CD4-positive, alpha-beta T cell treated with Interleukin-6 at 100 ng/mL for 8 hours (primary cell): Measurements from ENCODE around the gene MACROD2.

ENCODE experiments used
- DNase-seq: peaks from one replicate; pipeline ENCODE4 v3.0.0-alpha.2; 2020; ENCODE audit warnings: mixed read lengths, low spot score

MACROD2 gene

DNA sequence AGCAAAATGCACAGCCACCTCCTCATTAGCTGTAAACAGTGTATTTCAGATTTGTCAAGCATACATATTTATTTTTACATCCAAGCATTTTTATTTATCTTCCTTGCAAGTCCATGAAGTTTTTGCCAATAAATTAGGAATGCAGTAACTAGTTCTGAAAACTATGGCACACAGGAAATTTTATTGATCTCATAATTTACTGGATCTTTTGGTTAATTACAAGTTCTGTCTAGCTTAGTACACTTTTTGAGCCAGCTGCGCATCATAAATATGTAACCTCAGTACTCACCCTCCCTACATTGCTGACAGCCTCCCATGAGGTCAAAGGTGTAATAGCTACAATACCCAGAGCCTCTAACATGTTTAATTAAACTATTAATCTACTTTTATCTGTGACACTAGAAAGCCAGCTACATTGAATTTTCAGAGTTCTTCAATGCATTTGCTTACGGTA, 1679.8 kb downstream of the MACROD2 start:
- no peak for DNase-seq

DNA sequence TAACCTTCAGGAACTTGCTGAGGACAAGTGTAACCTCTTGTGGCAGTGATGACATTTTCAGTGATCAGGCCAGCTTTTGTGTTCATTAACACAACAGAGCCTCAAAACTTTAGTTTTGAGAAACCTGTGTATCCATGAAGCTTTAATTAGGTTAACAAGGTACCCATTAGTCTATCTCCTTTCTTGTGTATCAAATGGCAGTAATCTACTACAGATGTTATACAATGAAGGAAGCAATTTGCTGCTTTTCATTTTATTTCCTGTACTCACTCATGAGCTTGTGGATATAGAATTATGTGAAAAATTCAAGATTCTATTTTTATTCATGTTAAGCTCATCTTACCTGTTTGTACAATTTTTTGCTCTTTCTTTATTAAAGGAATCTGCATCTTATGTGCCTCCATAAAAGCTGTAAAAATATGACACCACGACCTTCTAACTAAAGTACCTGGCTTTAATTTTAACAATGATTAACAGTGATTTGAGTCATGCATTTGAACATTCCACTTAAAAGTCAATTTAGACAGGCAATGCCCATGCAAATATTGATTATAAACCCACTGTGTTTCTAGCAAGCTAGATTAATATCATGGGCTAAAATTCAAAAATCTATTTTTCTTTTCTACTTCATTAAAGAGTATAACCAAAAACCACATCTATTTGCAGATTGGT, 1680.6 kb downstream of the MACROD2 start:
- no peak for DNase-seq

DNA sequence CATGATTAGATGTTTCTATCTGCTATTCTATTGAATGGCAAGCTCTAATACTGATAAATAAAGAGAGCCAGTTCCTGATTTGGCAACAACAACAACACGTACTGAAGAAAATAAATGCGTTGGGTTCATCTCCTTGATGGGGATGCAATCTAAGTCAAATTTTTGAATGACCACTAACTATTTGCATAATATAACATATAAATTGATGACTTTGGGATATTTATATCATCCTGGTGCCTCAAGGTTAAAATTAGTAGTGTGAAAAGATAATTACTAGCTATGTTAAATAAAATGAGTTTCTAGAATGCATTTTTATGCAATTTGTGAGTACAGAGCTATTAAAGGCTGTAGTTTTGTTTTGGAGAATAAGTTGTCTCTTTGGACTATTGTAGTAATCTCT, 1681.5 kb downstream of the MACROD2 start:
- no peak for DNase-seq

DNA sequence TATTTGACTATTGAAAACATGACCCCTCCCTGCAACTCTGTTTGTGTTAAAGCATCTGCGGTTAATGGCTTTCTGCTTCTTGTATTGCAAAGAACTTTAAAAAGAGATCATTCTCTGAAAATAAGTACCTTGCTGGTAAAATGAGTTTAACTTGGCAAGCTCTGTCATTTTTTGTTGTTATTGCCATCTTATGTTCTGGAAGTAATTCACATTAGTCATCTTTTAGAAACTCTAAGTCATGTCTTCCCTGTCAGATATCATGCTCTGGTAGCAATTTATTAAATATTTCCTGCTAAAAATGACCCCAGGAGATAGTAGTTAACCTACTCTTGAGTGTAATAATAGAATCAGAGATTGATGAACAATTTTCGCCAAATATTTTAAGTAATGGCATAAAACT, 1687.4 kb downstream of the MACROD2 start:
- no peak for DNase-seq

DNA sequence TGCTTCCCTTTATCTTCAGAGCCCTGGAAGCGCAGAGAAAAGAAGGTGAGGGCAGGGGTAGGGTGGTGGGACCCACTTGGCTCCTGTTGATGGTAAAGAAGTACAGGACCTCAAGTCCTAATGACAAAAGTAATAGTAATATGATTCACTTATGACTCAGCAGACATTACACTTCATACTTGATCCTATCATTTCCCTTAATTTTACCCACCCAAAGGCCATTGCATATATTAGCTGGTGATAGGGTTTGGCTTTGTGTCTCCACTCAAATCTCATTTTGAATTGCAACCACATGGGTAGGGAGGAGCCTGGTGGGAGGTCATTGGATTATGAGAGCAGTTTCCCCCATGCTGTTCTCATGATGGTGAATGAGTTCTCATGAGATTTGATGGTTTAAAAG, 1697.3 kb downstream of the MACROD2 start:
- no peak for DNase-seq

DNA sequence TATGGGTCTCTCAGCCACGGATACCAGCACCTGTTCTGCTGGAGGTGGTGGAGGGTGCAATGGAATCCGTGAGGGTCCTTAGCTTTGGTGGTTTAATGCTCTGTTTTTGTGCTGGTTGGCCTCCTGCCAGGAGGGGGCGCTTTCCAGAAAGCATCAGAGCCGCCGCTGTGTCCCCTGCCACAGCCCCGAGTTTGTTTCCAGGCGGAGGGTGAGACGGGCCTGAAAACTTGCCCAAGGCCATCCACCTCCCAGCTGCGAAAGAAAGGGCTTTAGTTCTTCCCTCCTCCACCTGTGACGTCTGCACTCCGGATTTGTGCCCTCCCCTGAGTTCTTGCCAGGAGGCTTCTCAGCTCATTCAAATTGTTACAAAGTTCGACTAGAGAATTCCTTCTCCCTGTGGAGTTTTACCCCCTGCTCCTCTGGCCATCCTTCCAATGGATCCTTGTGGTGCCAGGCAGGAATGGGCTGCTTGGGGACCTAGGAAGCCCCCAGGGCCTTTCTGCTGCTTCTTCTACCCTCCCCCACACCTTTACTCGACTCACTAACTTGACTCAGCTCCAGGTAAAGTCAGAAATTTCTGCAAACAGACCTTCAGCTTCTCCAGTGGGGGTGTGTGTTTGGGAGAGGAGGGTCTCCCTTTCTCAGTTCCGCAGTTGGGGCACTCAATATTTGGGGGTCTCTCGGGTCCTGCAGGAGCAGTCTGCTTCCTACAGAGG, 1704.3 kb downstream of the MACROD2 start:
- no peak for DNase-seq

DNA sequence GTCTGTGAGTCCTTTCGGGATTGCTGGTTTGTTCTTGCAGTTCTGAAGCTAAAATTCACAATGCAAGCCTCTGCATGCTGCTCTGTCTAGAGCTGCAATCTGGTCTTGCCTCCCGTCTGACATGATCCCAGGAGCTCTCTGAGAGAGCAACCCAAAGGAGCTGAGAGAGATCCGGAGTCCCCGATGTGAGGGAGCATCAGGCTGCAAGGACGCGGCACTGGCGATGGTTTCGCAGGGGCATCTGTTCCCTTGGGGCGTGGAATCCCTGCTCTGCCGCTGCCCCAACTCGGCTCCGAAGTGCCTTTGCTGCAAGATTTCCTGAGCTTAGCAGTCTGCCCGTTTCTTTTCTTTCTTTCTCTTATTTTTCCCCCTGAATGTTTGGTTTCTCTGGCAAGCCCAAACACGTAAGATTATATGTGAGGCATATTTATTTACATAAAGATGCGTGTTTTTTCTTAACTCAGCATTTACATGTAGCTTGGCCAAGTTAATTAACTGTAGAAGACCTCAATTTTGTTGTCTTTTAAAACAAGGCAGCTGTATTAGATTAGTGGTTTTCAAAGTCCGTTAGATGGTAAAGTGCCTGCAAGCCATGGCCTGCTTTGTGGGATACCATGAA, 1704.9 kb downstream of the MACROD2 start:
- no peak for DNase-seq

DNA sequence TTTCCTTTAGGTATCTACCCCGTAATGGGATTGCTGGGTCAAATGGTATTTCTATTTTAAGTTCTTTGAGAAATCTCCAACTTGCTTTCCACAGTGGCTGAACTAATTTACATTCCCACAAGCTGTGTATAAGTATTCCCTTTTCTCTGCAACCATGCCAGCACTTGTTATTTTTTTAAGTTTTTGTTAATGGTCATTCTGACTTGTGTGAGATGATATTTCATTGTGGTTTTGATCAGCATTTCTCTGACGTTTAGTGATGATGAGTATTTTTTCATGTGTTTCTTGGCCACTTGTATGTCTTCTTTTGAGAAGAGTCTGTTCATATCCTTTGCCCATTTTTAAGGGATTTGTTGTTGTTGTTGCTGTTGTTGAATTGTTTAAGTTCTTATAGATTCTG, 1706.8 kb downstream of the MACROD2 start:
- DNase-seq, result no peak

DNA sequence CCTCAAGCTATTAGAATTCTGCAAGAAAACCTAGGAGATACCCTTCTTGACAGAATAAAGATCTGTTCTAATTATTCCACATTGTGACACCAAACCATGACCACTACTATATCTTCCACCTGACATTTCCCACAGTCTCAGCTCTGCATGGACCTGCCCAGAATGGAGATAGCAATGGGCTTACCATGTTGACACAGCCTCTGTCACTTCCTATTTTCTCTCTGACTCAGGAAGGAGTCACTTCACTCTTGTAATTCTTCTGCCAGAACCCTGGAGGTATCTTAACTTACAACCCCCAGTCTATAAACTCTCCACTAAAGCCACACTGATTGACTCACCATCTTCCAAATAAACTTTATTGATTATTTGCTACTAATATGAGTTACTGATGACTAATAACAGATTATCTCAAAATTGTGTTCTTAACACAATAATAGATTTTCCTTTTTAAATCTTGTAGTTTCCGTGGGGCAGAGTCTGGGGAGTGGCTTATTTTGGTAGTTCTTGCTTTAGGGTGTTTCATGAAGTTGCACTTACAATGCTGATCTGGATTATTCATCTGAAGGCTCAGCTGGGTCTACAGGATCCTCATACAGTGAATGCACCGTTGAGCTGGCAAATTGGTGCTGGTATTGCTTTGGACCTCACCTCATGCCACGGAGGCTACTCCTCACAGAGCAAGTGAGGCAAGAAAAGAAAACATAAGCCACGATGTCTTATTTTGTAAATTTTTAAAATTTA, 1708.0 kb downstream of the MACROD2 start:
- no peak for DNase-seq

DNA sequence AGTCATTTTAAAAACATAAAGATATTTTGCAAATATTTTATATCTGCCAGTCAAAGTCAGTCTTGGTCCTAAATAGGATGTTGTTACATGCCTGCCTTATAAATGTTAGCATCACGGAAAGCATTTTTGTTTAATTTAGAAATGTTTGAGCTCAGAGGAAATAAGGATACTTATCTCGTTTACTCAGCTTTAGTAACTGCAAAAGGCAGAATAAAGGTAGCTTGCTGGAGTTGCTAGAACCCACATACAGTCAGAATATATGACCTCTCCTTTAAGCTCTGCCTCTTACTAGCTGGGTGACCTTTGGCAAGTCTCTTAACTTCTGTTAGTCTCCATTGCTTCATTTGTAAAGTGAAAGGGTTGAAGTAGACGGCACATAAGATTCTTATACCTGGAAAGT, 1710.7 kb downstream of the MACROD2 start:
- DNase-seq, result no peak

DNA sequence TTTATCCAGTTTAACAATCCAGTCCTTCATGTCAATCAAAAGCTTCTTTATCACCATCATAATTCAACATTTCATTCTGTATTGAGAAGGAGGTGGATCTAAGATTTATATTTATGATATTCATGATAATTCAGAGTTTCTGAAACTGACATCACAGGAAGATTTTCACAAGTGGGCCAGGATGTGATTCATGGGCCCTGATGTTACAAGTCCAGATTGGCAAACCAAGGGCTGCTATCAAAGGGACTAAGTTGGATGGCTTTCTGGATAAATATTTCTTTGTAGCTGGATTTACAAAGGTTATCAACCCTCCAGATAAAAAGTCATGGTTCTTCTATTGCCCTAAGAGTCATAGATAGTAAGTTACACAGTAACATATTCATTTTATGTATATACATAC, 1711.4 kb downstream of the MACROD2 start:
- DNase-seq, result no peak

DNA sequence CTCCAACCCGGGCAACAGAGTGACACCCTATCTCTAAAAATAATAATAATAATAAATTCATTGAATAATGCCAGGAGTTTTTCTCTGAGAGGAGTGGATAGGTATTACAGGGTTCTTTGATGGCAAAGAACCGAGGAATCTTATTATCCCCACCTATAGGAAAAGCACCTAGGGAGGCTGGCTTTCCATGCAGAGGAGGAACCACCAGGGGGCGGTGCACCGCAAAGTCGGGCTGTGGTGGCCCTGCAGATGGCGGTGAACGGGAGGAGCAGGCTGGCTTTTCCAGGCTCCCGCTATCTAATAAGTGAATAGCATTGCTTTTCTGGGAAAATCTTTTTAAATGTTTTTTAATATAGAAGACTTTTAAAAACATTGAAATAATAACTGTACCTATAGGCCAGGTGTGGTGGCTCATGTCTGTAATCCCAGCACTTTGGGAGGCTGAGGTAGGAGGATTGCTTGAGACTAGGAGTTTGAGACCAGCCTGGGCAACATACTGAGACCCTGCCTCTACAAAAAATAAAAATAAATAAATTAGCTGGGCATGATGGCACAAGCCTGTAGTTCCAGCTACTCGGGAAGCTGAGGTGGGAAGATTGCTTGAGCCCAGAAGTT, 1713.8 kb downstream of the MACROD2 start:
- no peak for DNase-seq

DNA sequence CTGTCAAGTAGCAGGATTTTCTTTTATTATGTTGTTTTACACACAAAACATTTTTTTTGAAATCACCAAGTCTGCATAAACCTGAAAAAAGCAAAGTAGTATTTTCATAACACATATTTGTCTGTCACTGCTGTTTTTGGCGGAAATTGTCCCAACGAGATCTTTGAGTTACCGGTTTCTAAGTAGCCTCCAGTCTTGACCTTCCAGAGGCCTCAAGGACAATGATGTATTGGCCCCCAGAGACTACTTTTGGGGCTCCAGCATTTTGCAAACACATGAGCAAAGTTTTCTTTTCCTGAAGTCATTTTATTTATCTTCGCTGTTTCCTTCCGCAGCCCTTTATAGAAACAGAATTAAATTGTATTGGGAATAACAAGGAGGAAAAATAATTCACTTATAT, 1715.3 kb downstream of the MACROD2 start:
- DNase-seq, result no peak

DNA sequence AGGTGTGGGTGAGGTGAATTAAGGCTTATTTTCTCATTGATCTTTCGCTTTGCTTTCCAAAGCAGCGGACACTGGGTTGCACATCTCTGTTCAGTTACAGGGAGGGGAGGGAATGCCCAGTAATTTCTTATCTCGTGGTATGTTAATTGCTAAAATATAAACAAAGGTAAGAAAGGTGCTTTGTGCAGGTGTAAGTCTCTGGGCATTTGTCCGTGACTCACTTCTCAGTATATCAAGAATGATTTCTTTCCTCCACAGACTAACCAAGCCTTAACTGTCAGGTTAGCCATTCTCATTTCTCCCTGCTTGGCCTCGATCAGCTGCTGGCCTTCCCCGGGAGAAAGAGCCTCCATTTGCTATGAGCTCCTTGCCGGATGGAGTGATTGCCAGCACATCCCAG, 1715.9 kb downstream of the MACROD2 start:
- DNase-seq, result no peak

DNA sequence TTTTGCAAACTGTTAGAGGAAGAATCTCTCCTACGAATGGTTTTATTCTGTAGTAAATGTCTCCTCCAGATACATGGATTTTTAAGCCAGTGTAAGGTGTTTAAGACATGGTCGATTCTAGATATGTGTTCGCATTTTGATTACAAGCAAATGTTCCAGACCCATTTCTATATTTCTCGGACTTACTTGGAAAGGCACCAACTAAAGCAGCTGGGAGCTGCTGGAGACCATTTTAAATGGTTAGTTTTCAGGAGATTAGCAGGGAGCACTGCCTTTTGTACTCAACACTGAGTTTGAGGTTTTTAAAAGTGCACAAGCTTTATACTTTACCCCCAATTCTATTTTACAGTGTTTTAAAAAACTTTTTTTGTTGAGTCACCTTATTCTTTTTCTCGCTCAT, 1720.9 kb downstream of the MACROD2 start:
- DNase-seq, result no peak

DNA sequence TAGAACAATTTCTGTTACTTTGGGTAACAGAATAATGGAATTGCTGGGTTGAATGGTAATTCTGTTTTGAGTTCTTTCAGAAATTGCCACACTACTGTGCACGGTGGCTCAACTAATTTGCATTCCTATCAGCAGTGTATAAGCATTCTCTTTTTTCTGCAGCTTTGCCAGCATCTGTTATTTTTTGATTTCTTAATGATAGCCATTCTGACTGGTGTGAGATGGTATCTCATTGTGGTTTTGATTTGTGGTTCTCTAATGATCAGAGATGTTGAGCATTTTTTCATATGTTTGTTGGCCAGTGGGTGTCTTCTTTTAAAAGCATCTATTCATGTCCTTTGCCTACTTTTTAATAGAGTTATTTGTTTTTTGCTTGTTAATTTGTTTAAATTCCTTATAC, 1731.1 kb downstream of the MACROD2 start:
- DNase-seq, result no peak

DNA sequence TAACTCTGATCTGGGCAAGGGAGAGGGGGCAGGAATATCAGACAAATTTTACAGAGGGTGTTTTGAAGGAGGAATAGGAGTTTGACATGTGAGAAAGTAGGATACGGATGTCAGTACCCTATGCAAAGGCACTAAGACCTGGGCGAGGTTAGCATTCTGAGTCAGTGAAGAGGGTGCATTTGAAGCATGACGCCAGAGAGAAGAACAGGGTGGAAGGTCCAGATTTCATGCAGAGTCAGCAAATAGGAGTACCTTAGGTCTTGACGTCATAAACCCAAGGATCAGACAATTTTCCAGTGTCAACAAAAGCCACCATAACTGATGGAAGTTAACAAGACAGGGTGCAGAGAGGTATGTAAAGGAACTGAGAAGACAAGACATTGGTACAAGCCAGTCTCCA, 1738.7 kb downstream of the MACROD2 start:
- no peak for DNase-seq

DNA sequence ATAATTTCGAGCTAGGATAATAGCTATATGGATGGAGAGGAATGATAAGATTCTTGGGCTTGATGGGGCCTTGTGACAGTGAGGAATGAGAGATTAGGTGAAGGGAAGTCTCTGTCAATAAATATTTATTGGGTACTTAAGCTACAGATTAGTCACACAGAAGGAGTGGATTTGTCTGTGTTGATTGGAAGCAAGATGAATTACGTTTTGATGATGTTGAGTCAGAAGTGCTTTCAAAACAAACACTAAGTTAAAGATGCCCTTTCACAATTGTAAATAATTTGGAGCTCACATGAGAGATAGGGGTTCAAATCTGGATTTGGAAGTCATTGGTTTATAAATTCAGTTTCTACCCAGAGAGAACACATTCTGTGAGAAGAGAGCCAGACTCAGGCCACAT, 1743.7 kb downstream of the MACROD2 start:
- DNase-seq, result no peak

DNA sequence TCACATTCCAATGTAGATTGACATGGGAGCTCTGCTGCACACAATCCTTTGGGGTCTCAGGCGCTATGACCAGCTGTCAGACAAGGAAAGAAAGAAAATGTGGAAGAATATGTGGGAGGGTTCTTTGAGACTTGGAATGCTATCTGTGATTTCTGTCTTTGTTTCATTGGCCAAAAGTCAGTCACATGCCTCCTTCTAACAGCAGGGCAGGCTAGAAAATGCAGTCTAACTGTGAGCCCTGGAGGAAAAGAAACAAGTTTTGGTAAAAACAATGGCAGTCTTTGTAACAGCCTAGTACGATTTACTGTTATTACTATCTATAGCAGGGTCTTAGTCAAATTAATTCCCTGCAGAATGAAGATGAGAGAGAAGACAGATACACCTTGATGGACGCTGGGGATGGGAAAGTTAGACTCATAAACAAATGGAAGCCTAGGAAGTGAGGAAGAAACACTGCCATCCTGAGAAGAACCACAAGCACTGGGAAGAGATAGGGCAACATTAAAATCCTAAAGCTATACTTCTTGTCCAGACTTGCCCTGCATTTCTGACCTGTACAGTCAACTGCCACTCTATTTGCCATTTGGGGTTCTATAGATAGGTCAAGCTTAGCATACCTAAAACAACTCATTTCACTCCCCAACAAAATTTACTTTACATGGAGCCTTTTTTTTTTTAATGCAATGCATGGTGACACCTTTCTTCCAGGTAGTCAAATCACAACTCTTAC, 1744.9 kb downstream of the MACROD2 start:
- no peak for DNase-seq

DNA sequence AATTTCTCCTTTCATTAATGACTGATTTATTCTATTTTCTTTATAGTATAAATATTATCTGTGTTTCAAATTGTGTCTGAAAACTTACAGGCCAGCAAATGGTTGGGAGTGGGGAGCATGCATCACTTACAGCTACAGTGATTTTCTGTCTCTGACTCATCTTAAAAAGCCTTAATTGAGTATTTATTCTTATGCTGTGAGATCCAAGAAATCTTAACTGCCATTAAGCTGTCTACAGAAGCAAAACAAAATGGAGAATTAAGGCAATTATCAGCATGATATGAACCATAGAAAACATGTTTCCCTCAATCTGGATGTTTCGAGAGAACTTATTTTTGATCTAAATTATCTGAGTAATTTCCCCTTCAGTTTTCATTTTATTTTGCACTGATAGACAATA, 1746.8 kb downstream of the MACROD2 start:
- DNase-seq, result no peak

DNA sequence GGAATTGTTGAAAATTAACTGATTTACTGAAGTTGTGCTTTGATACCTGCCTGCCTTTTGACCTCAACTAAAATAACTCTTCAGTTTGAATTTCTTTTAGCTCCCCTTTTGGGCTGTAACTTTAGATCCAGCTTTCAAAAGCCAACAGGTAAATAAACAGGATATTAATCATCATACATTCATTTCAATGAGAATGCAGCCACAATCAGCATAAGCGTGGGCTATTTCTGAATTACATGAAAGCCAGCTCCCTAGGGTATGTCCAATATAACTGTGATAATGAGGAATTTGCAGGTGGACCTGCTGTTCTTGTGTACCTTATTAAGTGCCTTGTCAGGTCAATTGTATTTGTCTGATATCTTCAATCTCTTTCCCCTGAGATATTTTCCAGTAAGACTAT, 1747.3 kb downstream of the MACROD2 start:
- no peak for DNase-seq
